GM06990 (cell line): ENCODE measurements around the gene ZNF747.

Source experiments
- DNase-seq: peaks from one replicate; pipeline ENCODE4 v3.0.0-alpha.2; 2011; ENCODE audit not compliant: insufficient read length; ENCODE audit errors: extremely low read depth
- H3K27me3 ChIP-seq: replicated peaks from 2 replicates; pipeline ENCODE4 v1.6.0; 2011; ENCODE audit warnings: low read length; ENCODE audit not compliant: control insufficient read depth, insufficient read depth
- H3K36me3 ChIP-seq: 2 replicates; pipeline ENCODE4 v1.5.1; 2011; ENCODE audit warnings: low read length; ENCODE audit not compliant: control insufficient read depth, insufficient read depth
- H3K4me3 ChIP-seq: replicated peaks from 2 replicates; pipeline ENCODE4 v1.5.1; 2011; ENCODE audit warnings: low read depth, mild to moderate bottlenecking, control low read depth, low read length
- TF ChIP-seq, protein P1 (sequence below): IDR thresholded peaks from 2 replicates; pipeline ENCODE4 v1.5.1; 2011; ENCODE audit warnings: low read length, control low read depth, mild to moderate bottlenecking, inconsistent platforms; ENCODE audit not compliant: insufficient read depth, poor library complexity, severe bottlenecking

Gene ZNF747

DNA sequence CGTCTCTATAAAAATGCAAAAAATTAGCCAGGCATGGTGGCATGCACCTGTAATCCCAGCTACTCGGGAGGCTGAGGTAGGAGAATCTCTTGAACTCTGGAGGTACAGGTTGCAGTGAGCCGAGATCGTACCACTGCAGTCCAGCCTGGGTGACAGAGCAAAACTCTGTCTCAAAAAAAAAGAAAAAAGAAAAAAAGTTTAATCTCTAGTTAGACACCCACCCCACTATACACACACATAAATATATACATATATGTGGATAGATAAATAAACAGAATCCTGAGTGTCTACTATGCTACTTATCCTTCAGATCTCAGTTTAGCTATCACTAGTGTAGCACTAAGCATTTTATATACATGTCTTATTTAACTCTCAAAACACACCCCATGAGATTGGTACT lies 43.4 kb downstream of the ZNF747 start:
- H3K27me3 ChIP-seq = no peaks in the 10 kb centered on the region
- no peak overlapping the region for H3K4me3 ChIP-seq
- DNase-seq = no peak
- peaks cover 23% of the 10 kb centered on the region for H3K36me3 ChIP-seq
- TF ChIP-seq, protein P1, sequence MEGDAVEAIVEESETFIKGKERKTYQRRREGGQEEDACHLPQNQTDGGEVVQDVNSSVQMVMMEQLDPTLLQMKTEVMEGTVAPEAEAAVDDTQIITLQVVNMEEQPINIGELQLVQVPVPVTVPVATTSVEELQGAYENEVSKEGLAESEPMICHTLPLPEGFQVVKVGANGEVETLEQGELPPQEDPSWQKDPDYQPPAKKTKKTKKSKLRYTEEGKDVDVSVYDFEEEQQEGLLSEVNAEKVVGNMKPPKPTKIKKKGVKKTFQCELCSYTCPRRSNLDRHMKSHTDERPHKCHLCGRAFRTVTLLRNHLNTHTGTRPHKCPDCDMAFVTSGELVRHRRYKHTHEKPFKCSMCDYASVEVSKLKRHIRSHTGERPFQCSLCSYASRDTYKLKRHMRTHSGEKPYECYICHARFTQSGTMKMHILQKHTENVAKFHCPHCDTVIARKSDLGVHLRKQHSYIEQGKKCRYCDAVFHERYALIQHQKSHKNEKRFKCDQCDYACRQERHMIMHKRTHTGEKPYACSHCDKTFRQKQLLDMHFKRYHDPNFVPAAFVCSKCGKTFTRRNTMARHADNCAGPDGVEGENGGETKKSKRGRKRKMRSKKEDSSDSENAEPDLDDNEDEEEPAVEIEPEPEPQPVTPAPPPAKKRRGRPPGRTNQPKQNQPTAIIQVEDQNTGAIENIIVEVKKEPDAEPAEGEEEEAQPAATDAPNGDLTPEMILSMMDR = no peak

DNA sequence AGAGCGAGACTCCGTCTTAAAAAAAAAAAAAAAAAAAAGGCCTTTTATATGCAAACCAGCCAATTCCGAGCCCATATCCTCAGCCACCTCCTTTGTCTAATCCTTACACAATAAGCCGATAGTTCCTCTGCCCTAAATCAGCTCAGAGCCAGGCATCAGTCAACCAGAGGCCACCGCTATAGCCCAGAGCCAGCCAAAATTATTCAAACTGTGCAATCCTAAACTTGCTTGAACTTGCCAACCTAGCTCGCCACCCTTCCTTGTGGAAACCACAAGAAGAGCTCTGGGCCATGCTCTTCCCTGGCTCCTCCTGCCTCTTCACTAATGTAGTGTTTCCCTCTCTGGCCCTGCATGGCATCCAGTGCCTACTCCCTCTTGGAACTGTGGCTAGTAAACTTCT lies 44.4 kb downstream of the ZNF747 start:
- peaks cover 18% of the 10 kb centered on the region for H3K36me3 ChIP-seq
- no peaks in the 10 kb centered on the region for H3K27me3 ChIP-seq
- TF ChIP-seq, protein P1 = no peak
- no peak overlapping the region for H3K4me3 ChIP-seq
- no peak for DNase-seq

DNA sequence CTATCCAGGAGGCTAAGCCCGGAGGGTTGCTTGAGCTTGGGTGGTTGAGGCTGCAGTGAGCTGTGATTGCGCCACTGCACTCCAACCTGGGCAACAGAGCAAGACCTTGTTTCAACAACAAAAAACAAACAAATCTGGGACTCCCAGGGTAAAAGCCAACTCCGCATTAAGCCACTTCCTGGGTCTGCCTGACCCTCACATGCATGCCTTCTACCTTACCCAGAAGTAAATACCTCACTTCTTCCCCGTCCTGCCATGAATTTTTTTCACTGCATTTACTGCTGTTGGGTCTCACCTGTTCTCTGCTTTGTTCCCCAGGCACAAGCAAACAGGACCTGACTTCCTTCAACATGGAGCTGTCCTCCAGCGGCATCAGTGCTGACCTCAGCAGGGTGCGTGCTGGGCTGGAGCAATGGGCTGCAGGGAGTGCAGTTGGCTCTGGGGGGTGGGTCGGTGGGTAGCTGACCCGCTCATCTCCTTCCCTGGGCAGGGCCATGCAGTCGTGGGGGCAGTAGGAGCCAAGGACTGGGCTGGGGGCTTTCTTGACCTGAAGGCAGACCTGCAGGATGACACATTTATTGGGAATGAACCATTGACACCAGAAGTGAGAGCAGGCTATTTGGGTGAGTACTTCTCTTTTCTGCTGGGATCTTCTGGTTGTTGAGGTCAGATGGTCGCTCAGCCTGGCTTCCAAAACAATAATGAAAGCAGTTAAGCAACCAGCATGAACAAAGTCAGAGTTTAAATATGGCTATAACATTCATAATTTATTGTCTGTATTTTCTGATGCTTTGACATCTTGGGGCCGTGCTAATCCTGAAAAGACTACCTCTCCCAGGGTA lies 45.7 kb downstream of the ZNF747 start:
- DNase-seq = no peak
- TF ChIP-seq, protein P1 = no peak
- no peak overlapping the region for H3K4me3 ChIP-seq
- peaks cover 12% of the 10 kb centered on the region for H3K36me3 ChIP-seq
- H3K27me3 ChIP-seq = no peaks in the 10 kb centered on the region

DNA sequence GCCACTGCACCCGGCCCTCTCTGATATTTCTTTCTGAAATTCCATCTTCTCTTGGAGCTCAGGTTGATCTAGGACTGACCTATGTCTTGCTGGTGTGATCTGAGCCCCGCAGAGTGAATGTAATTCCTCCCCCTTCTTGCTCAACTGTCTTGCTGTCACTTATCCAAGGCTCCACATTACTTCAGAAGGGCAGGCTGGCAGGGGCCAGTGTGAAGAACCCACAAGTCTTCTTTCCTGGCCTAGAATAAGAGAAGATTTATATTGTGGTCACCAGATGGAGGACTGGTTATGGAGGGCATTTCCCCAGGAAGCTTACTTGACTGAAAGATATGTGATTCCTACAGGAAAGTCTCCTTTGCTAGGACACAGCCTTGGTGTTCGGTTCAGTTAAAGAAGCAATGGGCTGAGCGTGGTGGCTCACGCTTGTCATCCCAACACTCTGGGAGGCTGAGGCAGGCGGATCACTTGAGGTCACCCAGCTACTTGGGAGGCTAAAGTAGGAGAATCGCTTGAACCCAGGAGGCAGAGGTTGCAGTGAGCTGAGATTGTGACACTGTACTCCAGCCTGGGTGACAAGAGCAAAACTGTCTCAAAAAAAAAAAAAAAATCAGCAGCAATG lies 48.7 kb downstream of the ZNF747 start:
- Histone ChIP-seq H3K36me3 (peaks cover 20% of the 10 kb centered on the region), H3K4me3 (no peak overlapping the region), H3K27me3 (no peaks in the 10 kb centered on the region)
- no peak for DNase-seq
- TF ChIP-seq, protein P1 = no peak

DNA sequence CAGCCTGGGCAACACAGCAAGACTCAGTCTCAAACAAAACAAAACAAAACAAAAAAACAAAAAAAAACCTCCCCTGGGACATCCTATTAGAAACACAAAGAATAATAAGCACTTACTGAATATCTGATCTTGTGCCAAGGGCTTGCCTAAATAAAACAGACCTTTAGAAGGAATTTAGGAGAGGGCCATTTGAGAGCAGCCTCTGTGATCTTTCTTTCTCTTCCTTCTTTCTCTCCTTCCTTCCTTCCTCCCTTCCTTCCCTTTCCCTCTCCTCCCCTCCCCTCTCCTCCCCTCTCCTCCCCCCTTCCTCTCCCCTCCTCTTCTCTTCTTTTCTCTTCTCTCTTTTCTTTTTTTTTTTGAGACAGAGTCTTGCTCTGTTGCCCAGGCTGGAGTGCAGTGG lies 49.8 kb downstream of the ZNF747 start:
- no peak overlapping the region for H3K4me3 ChIP-seq

More for the DNA sequence above, 49.8 kb downstream of the ZNF747 start:
- TF ChIP-seq, protein P1 = no peak
- H3K36me3 ChIP-seq = peaks cover 18% of the 10 kb centered on the region
- H3K27me3 ChIP-seq = no peaks in the 10 kb centered on the region
- no peak for DNase-seq
